Duodenal mucosa (tissue), 2 donors: Measurements from ENCODE around the gene TMEM198.

Source experiments
- H3K27ac ChIP-seq: one replicate; pipeline ENCODE4 v1.7.0; 2013; ENCODE audit warnings: low read depth, low read length
- H3K27me3 ChIP-seq, 2 donors: one replicate each; pipeline ENCODE4 v1.7.0; 2013; ENCODE audit warnings: low read length in 2 of 2, control low read depth in 1 of 2; ENCODE audit not compliant: insufficient read depth in 2 of 2, control insufficient read depth in 1 of 2
- H3K36me3 ChIP-seq, 2 donors: one replicate each; pipeline ENCODE4 v1.7.0; 2013; ENCODE audit warnings: low read length in 2 of 2, control low read depth in 1 of 2; ENCODE audit not compliant: insufficient read depth in 2 of 2, control insufficient read depth in 1 of 2
- H3K4me1 ChIP-seq, 2 donors: one replicate each; pipeline ENCODE4 v1.7.0; 2013; ENCODE audit warnings: low read length in 2 of 2, control low read depth in 1 of 2; ENCODE audit not compliant: insufficient read depth in 2 of 2, control insufficient read depth in 1 of 2
- H3K4me3 ChIP-seq, 2 donors: one replicate each; pipeline ENCODE4 v1.7.0; 2013; ENCODE audit warnings: low read length in 2 of 2, low read depth in 1 of 2
- H3K9ac ChIP-seq, 2 donors: one replicate each; pipeline ENCODE4 v1.7.0; 2013; ENCODE audit warnings: low read length in 2 of 2, low read depth in 1 of 2
- H3K9me3 ChIP-seq, 2 donors: one replicate each; pipeline ENCODE4 v1.7.0; 2013; ENCODE audit warnings: low read length in 2 of 2, control low read depth in 1 of 2; ENCODE audit not compliant: control insufficient read depth in 1 of 2

TMEM198 gene

DNA sequence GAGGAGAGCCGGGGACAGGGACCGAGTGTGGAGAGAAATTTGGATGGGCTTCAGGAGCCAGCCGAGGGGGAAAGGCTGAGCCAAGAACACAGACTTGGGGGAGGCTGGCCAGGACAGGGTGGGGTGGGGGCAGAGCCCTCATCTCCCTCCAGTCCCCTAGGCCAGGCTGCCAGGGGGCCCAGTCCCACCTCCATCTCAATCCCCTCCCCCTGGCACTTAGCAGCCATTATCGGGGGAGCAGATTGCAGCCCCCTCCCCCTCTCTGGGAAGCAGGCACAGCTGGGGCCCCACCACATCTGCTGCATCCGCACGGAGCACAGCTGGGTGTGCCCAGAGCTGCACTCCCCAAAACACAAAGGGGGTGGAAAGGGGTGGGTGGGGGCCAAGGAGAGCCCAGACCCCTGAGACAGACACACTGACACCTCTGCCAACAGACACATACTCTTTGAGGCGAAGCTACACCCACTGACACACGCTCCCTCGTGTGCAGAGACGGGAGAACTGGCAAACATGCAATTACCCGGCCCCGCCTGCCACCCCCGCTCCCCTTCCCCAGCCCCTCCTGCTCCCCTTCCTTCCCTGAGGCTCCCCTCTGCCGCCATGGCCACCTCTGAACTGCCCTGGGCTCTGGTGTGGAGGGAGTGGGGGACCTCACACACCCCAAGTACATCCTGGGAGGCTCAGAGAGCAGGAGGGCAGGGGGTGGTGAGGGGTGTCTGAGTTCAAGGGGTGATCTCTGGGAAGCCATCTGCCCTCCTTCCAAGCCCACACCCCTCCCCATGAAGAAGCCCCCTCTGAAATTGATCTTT, 34.7 kb upstream of the TMEM198 start:
- Histone ChIP-seq H3K27ac (no peak overlapping the region), H3K9me3 (no peaks in the 10 kb centered on the region), H3K9ac (no peak overlapping the region), H3K27me3 (peaks cover 30 to 39% of the 10 kb centered on the region in 2 donors), H3K4me3 (peak overlapping the region in 1 of 2 donors; percentile 2), H3K36me3 (peaks cover 7 to 29% of the 10 kb centered on the region in 2 donors), H3K4me1 (peaks cover 5 to 10% of the 10 kb centered on the region in 2 donors)

DNA sequence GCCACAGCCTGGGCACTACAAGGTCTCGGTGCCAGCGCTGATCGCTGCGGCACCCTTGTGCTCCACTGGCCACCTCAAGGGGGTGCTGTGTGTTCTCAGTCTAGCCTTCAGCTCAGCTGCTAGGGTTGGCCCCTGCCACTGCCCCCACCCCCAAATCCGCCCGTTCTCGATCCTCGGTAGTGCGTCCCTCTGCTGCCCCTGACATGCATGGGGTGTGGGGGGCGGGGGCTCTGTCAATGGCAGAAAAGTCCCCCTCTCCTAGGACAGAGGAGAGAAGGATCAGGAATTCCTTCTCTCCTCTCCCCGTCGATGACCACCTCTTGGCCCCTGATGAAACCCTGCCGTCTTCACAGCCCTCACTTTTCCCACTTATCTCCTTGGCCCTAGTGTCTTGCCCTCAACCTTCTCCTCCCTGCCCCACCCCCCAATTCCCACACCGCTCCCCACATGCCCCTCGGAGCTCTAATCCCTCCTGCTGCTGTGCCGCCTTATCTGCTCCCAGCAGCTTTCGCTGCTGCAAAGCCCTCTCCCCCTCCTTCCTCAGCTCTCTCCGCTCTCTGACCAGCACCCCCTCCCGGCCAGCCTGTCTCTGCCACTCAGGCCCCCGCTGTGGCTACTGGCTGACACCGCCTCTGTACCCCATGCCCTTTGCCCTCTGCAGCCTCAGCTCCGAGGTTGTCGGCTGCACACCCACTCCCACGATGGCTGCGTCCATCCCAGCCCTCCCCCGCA, 33.9 kb upstream of the TMEM198 start:
- peaks cover 5 to 10% of the 10 kb centered on the region in 2 donors for H3K4me1 ChIP-seq
- peaks cover 36 to 45% of the 10 kb centered on the region in 2 donors for H3K27me3 ChIP-seq
- no peak overlapping the region for H3K27ac ChIP-seq
- no peak overlapping the region for H3K9ac ChIP-seq
- no peaks in the 10 kb centered on the region for H3K9me3 ChIP-seq
- H3K36me3 ChIP-seq: peaks cover 0 to 22% of the 10 kb centered on the region in 2 donors
- H3K4me3 ChIP-seq: peak overlapping the region; percentile 2 to 27

DNA sequence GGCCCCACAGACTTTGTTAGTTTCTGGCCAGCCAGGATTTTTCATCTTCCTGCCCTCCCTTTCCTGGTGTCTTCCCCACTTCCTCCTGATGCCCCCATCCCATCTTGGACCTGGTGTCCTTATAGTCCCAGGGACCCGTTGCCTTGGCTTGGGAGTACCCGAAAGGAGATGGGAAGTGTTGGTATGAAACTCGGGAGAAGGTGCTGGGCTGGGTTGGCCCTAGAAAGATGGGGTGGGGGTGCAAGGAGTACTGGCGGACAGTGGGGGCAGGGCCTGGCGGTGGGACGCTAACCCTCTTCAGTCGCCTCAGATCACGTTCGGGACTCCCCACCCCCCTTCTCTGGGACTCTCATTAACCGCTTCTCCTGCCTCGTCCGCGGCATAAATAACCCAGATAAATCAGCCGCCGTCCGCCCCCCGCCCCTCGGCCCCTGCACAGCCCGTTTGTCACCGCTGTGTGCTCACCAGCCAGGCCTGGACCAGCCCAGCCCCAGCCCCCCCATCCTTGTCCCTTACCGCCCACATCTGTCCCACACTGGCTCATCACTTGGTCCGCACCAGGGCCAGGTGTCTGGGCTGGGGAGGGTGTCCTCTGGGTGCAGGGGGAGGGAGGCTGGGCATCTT, 33.2 kb upstream of the TMEM198 start:
- H3K9me3 ChIP-seq: no peaks in the 10 kb centered on the region
- H3K36me3 ChIP-seq: peaks cover 0 to 15% of the 10 kb centered on the region in 2 donors
- no peak overlapping the region for H3K27ac ChIP-seq
- H3K27me3 ChIP-seq: peaks cover 39 to 45% of the 10 kb centered on the region in 2 donors
- H3K4me3 ChIP-seq: no peak overlapping the region
- H3K9ac ChIP-seq: no peak overlapping the region
- peaks cover 5 to 10% of the 10 kb centered on the region in 2 donors for H3K4me1 ChIP-seq

DNA sequence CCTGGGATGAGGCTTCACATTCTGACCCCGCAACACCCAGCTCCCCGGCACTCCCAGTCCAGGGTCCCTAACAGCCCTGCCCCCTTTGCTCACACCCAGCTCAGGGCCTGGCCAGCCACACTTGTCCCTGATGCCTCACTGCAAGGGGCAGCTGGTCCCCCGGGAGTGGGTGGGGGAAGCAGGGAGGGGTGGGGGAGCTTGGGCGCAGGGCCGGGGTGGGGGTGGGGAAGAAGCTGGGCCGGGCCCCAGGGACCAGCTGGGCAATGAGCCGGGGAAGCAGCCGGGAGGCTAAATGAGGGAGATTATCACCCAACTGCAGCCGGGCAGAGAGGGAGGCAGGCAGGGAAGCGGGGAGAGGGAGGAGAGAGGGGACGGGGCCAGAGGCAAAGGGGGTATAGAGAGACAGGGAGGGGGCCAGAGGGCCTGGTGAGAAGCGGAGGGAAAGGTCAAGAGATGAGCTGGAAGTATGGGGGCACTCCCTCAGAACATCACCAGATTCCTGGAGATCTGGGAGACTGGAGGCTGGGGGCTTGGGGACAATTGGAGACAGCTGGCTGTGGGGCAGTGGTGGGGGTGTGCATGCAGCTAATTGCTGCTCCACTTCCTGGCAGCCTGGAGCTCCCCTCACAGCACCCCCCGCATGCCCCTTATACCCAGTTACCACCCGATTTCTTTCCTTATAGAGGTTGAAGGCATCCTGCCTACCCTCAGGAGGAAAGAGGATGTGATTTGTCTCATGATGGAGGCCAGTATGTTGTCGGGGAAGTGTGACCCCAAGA, 32.1 kb upstream of the TMEM198 start:
- H3K9me3 ChIP-seq: no peaks in the 10 kb centered on the region
- H3K4me1 ChIP-seq: peaks cover 5 to 10% of the 10 kb centered on the region in 2 donors
- H3K9ac ChIP-seq: no peak overlapping the region
- no peak overlapping the region for H3K4me3 ChIP-seq
- peaks cover 0 to 4% of the 10 kb centered on the region in 2 donors for H3K36me3 ChIP-seq
- H3K27ac ChIP-seq: no peak overlapping the region
- peaks cover 50 to 55% of the 10 kb centered on the region in 2 donors for H3K27me3 ChIP-seq

DNA sequence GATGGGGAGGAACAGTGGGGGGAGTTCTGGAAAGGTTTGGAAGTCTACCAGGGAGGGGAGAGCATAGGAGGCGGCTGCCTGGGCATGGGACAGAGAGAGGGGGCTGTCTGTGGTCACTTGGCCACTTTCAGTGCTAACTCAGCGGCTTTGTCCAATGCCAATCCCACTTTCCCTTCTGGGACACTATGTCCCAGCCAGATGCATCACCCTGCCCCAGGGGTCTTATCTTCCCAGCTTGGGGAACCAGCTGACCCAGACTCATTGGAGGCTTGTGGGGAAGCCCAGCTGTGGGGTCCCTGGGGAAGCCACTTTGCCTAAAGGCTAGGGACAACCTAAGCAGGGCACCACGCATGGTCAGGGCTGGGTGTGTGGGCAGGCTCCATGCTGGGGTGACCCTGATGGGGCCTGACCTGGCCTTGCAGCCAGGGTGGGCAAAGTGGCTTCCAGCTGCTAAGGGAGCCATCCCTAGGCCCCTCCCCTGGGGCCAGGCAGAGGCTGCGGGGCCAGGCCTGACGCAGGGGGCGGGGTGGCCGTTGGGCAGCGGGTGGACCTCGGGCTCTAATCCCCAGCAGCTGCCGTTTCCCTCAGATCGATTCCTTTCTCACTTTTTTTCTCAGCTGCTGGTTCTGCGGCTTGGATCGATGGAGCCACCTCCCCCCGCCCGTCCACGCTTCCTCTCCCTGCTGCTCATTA, 31.2 kb upstream of the TMEM198 start:
- Histone ChIP-seq H3K9me3 (no peaks in the 10 kb centered on the region), H3K9ac (no peak overlapping the region), H3K27ac (no peak overlapping the region), H3K4me1 (peaks cover 5 to 10% of the 10 kb centered on the region in 2 donors), H3K4me3 (no peak overlapping the region), H3K27me3 (peaks cover 56 to 64% of the 10 kb centered on the region in 2 donors), H3K36me3 (no peaks in the 10 kb centered on the region)

DNA sequence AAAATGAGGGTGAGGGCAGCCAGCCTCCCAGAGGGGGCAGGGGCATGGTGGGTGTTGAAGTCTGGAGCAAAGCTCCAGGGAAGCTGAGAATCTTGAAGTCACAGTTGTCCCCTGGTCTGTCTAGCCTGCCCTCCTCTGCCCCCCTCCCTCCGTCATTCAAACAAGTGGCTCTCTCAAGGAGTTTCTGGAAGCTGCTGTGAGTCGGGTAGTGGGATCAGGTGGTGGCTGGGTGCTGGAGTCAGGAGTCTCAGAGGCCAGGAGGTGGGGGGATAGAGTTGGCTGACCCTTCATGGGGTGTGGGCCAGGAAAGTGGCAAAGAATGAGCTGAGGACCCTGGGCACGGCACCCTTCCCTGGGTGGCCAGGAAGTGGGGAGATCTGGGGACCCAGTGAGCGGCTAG, 30.0 kb upstream of the TMEM198 start:
- Histone ChIP-seq H3K27ac (no peak overlapping the region), H3K9me3 (no peaks in the 10 kb centered on the region), H3K27me3 (peaks cover 56 to 68% of the 10 kb centered on the region in 2 donors), H3K9ac (no peak overlapping the region), H3K36me3 (no peaks in the 10 kb centered on the region), H3K4me1 (peaks cover 5 to 10% of the 10 kb centered on the region in 2 donors), H3K4me3 (no peak overlapping the region)

DNA sequence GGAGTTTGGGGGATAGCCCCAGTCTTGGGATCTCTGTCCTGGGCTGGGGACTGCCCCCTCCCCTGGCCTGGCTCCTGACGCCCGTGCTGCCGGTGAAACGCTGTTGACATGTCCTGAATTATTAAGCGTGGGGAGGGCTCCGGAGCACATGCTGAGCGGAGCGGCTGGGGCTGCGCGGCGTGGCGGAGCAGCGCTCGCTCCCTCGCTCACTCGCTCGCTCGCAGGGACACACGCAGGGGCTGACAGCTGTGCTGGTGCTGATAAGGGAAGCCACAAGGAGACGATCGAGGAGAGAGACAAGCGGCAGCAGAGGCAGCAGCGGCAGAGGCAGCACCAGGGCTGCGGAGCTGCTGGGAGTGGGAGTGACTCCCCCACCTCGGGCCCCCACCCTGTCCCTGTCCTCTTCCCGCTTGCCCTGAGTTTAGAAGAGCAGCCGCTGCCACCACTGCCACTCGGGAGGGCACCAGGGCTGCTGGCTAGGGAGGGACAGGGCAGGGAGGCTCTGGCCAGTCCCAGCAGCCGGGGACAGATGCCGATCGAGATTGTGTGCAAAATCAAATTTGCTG, 29.5 kb upstream of the TMEM198 start, which contains the start of gene ASIC4:
ASIC4 (plus strand) TSS at position 287 of the 566 bp plus-strand sequence; CDS start at position 530, 243 bp downstream.
- no peaks in the 10 kb centered on the region for H3K9me3 ChIP-seq
- H3K27me3 ChIP-seq: peaks cover 58 to 69% of the 10 kb centered on the region in 2 donors
- H3K4me3 ChIP-seq: no peak within 1 kb of the TSS
- H3K9ac ChIP-seq: no peak within 1 kb of the TSS
- H3K4me1 ChIP-seq: peaks cover 5 to 10% of the 10 kb centered on the region in 2 donors
- no peaks in the 10 kb centered on the region for H3K36me3 ChIP-seq
- H3K27ac ChIP-seq: no peak within 1 kb of the TSS

DNA sequence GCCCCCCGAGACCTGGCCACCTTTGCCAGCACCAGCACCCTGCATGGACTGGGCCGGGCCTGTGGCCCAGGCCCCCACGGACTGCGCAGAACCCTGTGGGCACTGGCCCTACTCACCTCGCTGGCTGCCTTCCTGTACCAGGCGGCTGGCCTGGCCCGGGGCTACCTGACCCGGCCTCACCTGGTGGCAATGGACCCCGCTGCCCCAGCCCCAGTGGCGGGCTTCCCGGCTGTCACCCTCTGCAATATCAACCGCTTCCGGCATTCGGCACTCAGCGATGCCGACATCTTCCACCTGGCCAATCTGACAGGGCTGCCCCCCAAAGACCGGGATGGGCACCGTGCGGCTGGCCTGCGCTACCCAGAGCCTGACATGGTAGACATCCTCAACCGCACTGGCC, 29.0 kb upstream of the TMEM198 start:
- H3K27ac ChIP-seq: no peak overlapping the region
- H3K4me3 ChIP-seq: no peak overlapping the region
- no peaks in the 10 kb centered on the region for H3K36me3 ChIP-seq
- H3K27me3 ChIP-seq: peaks cover 59 to 73% of the 10 kb centered on the region in 2 donors
- no peak overlapping the region for H3K9ac ChIP-seq
- no peaks in the 10 kb centered on the region for H3K9me3 ChIP-seq
- H3K4me1 ChIP-seq: peaks cover under 1 to 6% of the 10 kb centered on the region in 2 donors
